GM20000 (cell line): ENCODE measurements around the gene TCHH.

Experiments
- DNase-seq: peaks from one replicate; pipeline ENCODE4 v3.0.0; 2012; ENCODE audit warnings: low spot score
- CTCF ChIP-seq: IDR thresholded peaks from 2 replicates; pipeline ENCODE4 v1.5.1; 2012; ENCODE audit warnings: mild to moderate bottlenecking, control low read depth; ENCODE audit errors: extremely low read depth, missing control alignments

TCHH gene

GRCh38 chr1:152127673-152128072 lies 12.4 kb upstream of the TCHH start:
- no peak for TF ChIP-seq CTCF
- DNase-seq: no peak

GRCh38 chr1:152125834-152126443 lies 10.7 kb upstream of the TCHH start:
- TF ChIP-seq CTCF: no peak

GRCh38 chr1:152118915-152119314 lies 3.7 kb upstream of the TCHH start:
- no peak for DNase-seq
- TF ChIP-seq CTCF: no peak

More at GRCh38 chr1:152125834-152126443, 10.7 kb upstream of the TCHH start:
- no peak for DNase-seq

- no peak for TF ChIP-seq CTCF
- DNase-seq: no peak
Observed at GRCh38 chr1:152112885-152113432, 2.3 kb downstream of the TCHH start.

GRCh38 chr1:152112101-152112884 lies 3.0 kb downstream of the TCHH start:
- no peak for DNase-seq
- no peak for TF ChIP-seq CTCF

GRCh38 chr1:152111515-152111968 lies 3.7 kb downstream of the TCHH start:
- TF ChIP-seq CTCF: no peak
- no peak for DNase-seq

GRCh38 chr1:152110860-152111514 lies 4.3 kb downstream of the TCHH start:
- TF ChIP-seq CTCF: no peak
- no peak for DNase-seq
